ENCODE data around the gene SRPX2. TPM values are rescaled to one million over a fixed set of nuclear protein-coding genes. Genes with fewer than 3 reads are reported as not detected.
"Not testable (repeated sequence)": the region's sequence is repeated elsewhere in the genome, so short reads cannot be mapped to it uniquely, and the experiment has no call there.

Gene SRPX2
- polyA plus RNA-seq, 12 donors: 12.2 to 41.8 (median 27.3) TPM; not detected in 1

DNA sequence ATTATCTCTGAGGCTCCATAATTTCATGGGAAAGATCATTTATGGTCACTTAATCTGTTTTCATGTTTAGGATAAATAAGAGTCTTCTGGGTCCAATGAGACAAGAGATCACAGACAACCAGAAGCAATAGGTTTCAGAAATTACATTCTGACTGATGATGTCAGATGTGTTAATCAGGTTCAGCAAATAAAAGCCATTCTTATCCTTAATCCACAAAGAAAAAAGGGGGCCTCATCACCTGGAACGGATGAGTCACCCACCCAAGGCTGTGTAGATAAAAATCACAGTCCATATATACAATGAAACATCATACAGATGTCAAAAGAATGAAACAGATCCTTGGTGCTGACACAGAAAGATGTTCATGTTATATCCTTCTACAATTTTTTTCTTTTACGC is 51.3 kb downstream of the SRPX2 start:
- no peak for DNase-seq

- no peak for DNase-seq
Measured at GRCh38 chrX:100695991-100696390, 52.0 kb downstream of the SRPX2 start.

DNA sequence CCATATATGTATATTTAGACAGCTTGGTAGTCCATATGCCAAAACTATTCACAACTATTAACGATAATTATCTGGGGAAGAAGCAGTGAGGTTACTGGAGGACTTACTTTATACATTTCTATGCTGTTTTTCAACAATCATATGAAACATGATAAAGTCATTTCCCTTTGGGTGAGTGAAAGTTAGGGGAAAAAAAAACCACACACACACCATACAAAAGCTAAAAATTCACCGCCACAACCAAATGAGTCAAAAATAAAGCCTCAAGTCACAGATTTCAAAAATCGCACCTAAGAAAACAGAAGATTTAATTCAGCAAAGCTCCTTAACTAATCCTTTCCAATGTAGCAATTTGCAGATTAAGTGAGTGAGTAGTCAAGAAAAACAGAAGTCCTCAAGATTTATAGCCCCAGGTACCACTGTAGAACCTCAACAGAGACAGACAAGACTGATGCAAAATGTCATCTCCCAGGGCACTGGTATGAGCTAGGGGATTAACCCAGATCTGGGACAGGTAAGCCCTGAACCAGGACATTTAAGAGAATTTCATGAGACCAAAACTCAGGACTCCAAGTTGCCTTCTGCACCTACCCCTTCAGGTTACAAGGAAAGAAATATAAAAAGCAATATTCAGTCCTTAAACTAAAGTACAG is 52.8 kb downstream of the SRPX2 start:
- no peak for DNase-seq

DNA sequence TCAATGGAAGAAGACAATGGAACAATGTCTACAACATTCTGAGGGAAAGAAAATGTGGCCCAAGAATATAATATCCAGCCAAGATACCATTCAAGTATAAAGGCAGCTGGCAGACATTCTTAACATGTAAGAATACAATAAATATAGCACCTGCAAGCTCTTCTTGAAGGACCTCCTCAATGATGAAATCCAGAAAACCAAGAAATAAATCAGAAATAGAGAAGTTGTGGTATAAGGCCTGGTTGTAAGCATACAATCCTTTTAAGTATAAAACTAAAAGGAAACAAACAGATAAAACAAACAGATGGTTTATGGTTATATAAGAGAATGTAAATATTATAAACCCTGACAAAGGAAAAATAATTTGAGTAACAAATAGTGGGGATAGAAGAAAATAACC is 54.6 kb downstream of the SRPX2 start:
- no peak for DNase-seq

DNA sequence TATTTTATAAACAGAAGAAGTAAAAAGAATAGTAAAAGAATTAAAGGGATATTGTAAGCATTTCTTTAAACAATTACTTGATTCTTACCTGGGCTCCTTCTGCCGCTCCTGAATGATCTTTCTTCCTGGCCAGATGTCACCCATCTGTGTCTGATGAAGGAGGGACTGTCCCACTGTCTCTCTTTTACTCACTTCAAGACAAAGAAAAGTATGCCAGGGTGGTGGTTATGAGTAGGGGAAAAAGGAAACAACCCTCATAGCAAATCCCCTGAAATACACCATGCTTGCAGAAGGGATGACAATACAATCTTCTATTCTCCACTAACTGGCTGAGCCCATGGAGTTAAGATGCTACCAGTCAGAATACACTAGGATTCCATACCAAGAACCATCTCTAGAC is 56.8 kb downstream of the SRPX2 start:
- no peak for DNase-seq

GRCh38 chrX:100704581-100705203 is 60.7 kb downstream of the SRPX2 start:
- DNase-seq: no peak

DNA sequence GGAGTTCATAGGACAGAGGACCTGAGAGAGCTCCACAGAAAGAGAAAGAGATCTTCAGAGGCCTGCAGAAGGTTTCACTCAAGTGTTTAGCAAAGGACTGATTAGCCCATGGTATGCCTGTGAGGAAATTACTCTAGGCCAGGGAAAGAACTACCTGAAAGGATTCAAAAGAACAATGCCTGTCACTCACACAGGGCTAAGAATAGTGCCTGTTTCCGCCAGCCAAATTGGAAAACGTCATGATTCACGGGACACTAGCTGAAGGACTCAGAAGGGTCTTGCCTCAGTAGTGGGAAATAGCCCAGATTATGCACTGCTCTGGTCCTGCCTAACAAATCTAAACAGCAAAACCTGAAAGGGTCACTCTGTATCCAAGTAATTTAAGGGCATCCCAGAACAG is 66.8 kb downstream of the SRPX2 start:
- DNase-seq: no peak

- no peak for DNase-seq
Measured at GRCh38 chrX:100717363-100717762, 73.4 kb downstream of the SRPX2 start.

DNA sequence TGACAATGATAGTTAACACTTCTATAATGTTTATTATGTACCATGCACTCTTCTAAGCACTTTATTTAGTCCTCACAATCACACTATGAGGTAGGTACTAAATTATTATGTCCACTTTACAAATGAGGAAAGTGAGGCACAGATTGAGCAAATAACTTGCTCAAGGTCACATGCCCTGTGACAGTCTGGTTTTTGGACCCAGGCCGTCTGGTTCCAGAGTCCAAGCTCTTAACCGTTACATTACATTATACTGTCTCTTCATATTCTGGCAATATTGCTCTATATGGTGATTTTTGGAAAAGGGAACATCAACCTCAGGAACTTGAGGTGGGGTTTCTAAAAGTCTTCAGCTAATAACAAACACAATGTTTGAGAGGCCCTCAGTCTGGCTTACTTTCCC is 75.1 kb downstream of the SRPX2 start:
- DNase-seq: no peak

GRCh38 chrX:100720301-100720700 is 76.3 kb downstream of the SRPX2 start:
- no peak for DNase-seq

DNA sequence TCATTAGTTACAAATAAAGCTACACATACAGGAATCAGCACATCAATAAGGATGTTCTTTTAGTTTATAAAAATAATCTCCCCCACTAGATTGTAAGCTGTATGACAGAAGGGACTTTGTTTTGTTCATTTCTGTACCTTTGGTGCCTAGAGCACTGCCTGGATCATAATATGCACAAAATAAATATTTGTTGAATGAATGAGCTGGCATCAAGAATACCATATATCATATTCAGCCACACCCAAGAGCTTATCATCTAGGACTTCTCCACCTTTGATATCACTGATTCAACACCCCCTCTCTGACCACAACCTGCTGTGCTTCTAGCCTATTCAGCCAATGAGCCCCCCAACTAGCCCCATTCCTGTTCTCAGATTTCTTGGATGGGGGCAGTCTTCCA is 77.3 kb downstream of the SRPX2 start:
- DNase-seq: no peak

DNA sequence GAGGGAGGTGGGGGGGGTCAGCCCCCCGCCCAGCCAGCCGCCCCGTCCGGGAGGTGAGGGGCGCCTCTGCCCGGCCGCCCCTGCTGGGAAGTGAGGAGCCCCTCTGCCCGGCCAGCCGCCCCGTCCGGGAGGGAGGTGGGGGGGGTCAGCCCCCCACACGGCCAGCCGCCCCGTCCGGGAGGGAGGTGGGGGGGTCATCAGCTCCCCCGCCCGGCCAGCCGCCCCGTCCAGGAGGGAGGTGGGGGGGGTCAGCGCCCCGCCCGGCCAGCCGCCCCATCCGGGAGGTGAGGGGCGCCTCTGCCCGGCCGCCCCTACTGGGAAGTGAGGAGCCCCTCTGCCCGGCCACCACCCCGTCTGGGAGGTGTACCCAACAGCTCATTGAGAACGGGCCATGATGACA is 80.0 kb downstream of the SRPX2 start:
- DNase-seq: not testable (repeated sequence)

Other genes starting within 250 kb of the SRPX2 start
- 1 to 10 TPM in 11 of 12 donors, not detected in 1; 1.7 to 8.4 (median 4.6) TPM for gene PCDH19, start 233.9 kb upstream of the SRPX2 start, polyA plus RNA-seq (ENCODE audit: insufficient read length in 12 of 12)
- 100 to 1,000 TPM in 8 of 12 donors, 10 to 100 TPM in 3, not detected in 1; 47.9 to 391 (median 154) TPM for gene TNMD, start 59.3 kb upstream of the SRPX2 start, polyA plus RNA-seq (ENCODE audit: insufficient read length in 12 of 12)
- 10 to 100 TPM in 11 of 12 donors, not detected in 1; 23.6 to 42.8 (median 32.8) TPM for gene TSPAN6, start 7.4 kb upstream of the SRPX2 start, polyA plus RNA-seq (ENCODE audit: insufficient read length in 12 of 12)
- 10 to 100 TPM in 1 of 12 donors, 1 to 10 TPM in 10, not detected in 1; 4.1 to 10.7 (median 8.4) TPM for gene SYTL4, start 87.9 kb downstream of the SRPX2 start, polyA plus RNA-seq (ENCODE audit: insufficient read length in 12 of 12)
- gene CSTF2, start 176.2 kb downstream of the SRPX2 start, polyA plus RNA-seq (ENCODE audit: insufficient read length in 12 of 12): 10 to 100 TPM in 8 of 12 donors, 1 to 10 TPM in 2, not detected in 2; 8.7 to 15.0 (median 11.0) TPM
- gene NOX1, start 230.2 kb downstream of the SRPX2 start, polyA plus RNA-seq (ENCODE audit: insufficient read length in 12 of 12): 1 to 10 TPM in 1 of 12 donors, under 1 TPM in 10, not detected in 1; 0.07 to 8.4 (median 0.45) TPM

Data from muscle of arm (tissue), 12 donors.